Upper lobe of left lung (tissue), 6 donors: ENCODE measurements around the gene ID2. TPM values are rescaled to one million over a fixed set of nuclear protein-coding genes. Genes with fewer than 3 reads are reported as not detected.

Experiments
- ATAC-seq, 2 donors: fragments of 200-7000 bp; cut with Tn5 transposase; one replicate each; pipeline ENCODE4 v1.9.1; 2022; ENCODE audit warnings: mild to moderate bottlenecking in 2 of 2, moderate library complexity in 2 of 2; ENCODE audit not compliant: low FRiP score in 2 of 2
- DNase-seq, 2 donors: peaks; one replicate each; pipeline ENCODE4 v3.0.0-alpha.2; 2019 to 2020
- H3K27ac ChIP-seq, 4 donors: fragments of 200-600 bp; sonication (generic); one replicate each; pipeline ENCODE4 v1.5.1; 2016 to 2019
- H3K27me3 ChIP-seq, 4 donors: fragments of 200-600 bp; sonication (generic); one replicate each; pipeline ENCODE4 v1.5.1; 2017 to 2019
- H3K36me3 ChIP-seq, 4 donors: fragments of 200-600 bp; sonication (generic); one replicate each; pipeline ENCODE4 v1.5.1; 2016 to 2019
- H3K4me1 ChIP-seq, 4 donors: fragments of 200-600 bp; sonication (generic); one replicate each; pipeline ENCODE4 v1.5.1; 2018 to 2019
- H3K4me3 ChIP-seq, 4 donors: fragments of 200-600 bp; sonication (generic); one replicate each; pipeline ENCODE4 v1.5.1; 2017 to 2019; ENCODE audit warnings: mild to moderate bottlenecking in 2 of 4, moderate library complexity in 1 of 4
- H3K9me3 ChIP-seq, 4 donors: fragments of 200-600 bp; sonication (generic); one replicate each; pipeline ENCODE4 v1.5.1; 2018 to 2019
- EP300 ChIP-seq, 4 donors: sonication (generic); formaldehyde crosslinking; IDR thresholded peaks; one replicate each; pipeline ENCODE4 v1.5.1; 2017; ENCODE audit warnings: antibody characterized with exemption in 4 of 4, control low read depth in 2 of 4
- POLR2A ChIP-seq, 4 donors: fragments of 450-650 bp; IDR thresholded peaks; one replicate each; pipeline ENCODE4 v1.5.1; 2016 to 2017; ENCODE audit warnings: antibody characterized with exemption in 4 of 4, mild to moderate bottlenecking in 2 of 4
- POLR2AphosphoS5 ChIP-seq, 2 donors: sonication (generic); formaldehyde crosslinking; IDR thresholded peaks; one replicate each; pipeline ENCODE4 v1.5.1; 2017; ENCODE audit warnings: antibody characterized with exemption in 2 of 2
- WGBS, 2 donors: methylation state at CpG; one replicate each; pipeline ENCODE4 v1.1.5; 2017 to 2018; 5-methylcytosine and 5-hydroxymethylcytosine counted together
- total RNA-seq, 6 donors: library from RNA; depleted of rRNA in 4 of 6; stranded (reverse); fragments of >200 nt in 4 of 6; gene quantifications; one replicate each; pipeline versions ENCODE4 v1.1.0 to v1.2.1, GENCODE V29; 2016 to 2021
- TF ChIP-seq, protein P1 (sequence below), 6 experiments: fragments of 450-650 bp in 4 of 6; fragments of 200-600 bp in 2 of 6; sonication (generic) in 2 of 6; IDR thresholded peaks; one replicate each; pipeline ENCODE4 v1.5.1; 2016 to 2019; ENCODE audit warnings: antibody characterized with exemption in 6 of 6
- donor health status: DM: no; HTN: no; CAD: no; lungs with moderate emphysema.
- donor health status: DM: no; HTN: yes; CAD: no; lungs with severe emphysema.

The ID2 gene
- total RNA-seq, 6 donors from 2014 or later = 85.4 to 175 (median 110) TPM

DNA sequence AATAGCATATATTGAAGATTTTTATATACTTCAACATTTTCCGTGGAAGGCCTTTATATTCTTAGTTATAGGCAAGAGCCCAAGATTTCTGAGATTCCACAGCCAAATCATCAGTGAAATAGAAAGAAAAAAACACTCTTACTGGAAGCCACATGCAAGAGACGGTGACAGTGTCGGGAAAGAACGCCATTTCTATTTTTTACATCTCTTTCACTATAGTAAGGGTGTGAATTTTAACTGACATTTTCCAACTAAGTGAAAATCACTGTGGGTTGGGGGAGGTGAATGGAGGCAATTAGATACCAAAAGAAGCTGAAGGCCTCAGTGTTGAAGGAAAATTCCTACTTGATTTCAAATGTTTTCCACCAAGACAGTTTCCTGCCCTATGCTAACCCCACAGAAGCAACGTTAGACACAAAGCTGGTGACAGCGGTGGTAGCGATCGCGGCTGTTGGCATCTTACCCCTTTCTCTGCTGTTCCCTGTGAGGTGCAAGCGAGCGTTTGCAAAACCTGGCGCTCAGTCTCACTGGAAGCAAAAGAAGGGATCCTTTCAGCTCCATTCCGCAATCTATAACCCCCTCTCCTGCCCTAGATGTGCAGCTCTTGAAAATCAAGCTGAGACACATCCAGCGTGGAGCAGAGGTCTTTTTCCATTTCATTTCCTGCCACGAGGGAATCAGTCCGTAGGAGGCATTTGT is 20.0 kb downstream of the ID2 start:
- TF ChIP-seq POLR2A (IDR thresholded peaks at IDR 0.05) (no peak), EP300 (IDR thresholded peaks at IDR 0.05) (no peak), POLR2AphosphoS5 (IDR thresholded peaks at IDR 0.05) (no peak)
- TF ChIP-seq, protein P1, sequence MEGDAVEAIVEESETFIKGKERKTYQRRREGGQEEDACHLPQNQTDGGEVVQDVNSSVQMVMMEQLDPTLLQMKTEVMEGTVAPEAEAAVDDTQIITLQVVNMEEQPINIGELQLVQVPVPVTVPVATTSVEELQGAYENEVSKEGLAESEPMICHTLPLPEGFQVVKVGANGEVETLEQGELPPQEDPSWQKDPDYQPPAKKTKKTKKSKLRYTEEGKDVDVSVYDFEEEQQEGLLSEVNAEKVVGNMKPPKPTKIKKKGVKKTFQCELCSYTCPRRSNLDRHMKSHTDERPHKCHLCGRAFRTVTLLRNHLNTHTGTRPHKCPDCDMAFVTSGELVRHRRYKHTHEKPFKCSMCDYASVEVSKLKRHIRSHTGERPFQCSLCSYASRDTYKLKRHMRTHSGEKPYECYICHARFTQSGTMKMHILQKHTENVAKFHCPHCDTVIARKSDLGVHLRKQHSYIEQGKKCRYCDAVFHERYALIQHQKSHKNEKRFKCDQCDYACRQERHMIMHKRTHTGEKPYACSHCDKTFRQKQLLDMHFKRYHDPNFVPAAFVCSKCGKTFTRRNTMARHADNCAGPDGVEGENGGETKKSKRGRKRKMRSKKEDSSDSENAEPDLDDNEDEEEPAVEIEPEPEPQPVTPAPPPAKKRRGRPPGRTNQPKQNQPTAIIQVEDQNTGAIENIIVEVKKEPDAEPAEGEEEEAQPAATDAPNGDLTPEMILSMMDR (IDR thresholded peaks at IDR 0.05) = no peak
- Histone ChIP-seq H3K9me3 (no peaks in the 10 kb centered on the region), H3K27me3 (no peaks in the 10 kb centered on the region), H3K36me3 (no peaks in the 10 kb centered on the region), H3K4me1 (no peaks in the 10 kb centered on the region), H3K27ac (no peak overlapping the region), H3K4me3 (no peak overlapping the region)
- no peak for DNase-seq
- no peak for ATAC-seq
- WGBS, 2 donors = 83 to 84% methylated on average over 16 of the region's 16 CpGs

DNA sequence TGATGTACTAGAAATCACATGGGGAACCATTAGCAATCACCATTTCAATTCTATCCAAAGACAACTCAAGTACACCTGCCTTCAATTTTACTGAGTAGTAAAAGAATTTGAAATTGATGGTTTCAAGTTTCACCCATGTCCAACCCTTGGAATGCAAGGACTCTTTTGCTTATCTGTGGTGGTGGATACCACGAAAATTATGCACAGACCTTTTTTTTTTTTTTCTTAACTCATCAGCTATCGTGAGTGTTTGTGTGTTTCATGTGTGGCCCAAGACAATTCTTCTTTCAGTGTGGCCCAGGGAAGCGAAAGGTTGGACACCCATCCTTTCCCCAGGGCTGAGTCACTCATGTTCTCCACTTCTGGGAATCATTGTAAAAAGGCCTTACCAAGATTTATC is 23.1 kb downstream of the ID2 start:
- H3K36me3 ChIP-seq = no peaks in the 10 kb centered on the region
- no peaks in the 10 kb centered on the region for H3K27me3 ChIP-seq
- no peaks in the 10 kb centered on the region for H3K4me1 ChIP-seq
- no peaks in the 10 kb centered on the region for H3K9me3 ChIP-seq
- DNase-seq (no peak), ATAC-seq (no peak)
- 70 to 74% methylated on average over 3 of the region's 3 CpGs for WGBS, 2 donors
- H3K4me3 ChIP-seq = no peak overlapping the region
- no peak for TF ChIP-seq POLR2A (IDR thresholded peaks at IDR 0.05)
- no peak for TF ChIP-seq EP300 (IDR thresholded peaks at IDR 0.05)
- TF ChIP-seq POLR2AphosphoS5 (IDR thresholded peaks at IDR 0.05) = no peak
- TF ChIP-seq, protein P1 (IDR thresholded peaks at IDR 0.05) = no peak
- H3K27ac ChIP-seq = no peak overlapping the region

- Histone ChIP-seq H3K27ac (no peak overlapping the region), H3K9me3 (no peaks in the 10 kb centered on the region), H3K36me3 (no peaks in the 10 kb centered on the region), H3K27me3 (no peaks in the 10 kb centered on the region), H3K4me1 (no peaks in the 10 kb centered on the region), H3K4me3 (no peak overlapping the region)
- TF ChIP-seq POLR2AphosphoS5 (IDR thresholded peaks at IDR 0.05) = no peak
- TF ChIP-seq, protein P1 (IDR thresholded peaks at IDR 0.05) = no peak
- TF ChIP-seq POLR2A (IDR thresholded peaks at IDR 0.05) = no peak
- 88 to 91% methylated on average over 14 of the region's 14 CpGs for WGBS, 2 donors
- no peak for DNase-seq
- ATAC-seq = no peak
These were observed 27.8 kb downstream of the ID2 start for GRCh38 chr2:8709611-8710010.

- no peaks in the 10 kb centered on the region for H3K4me1 ChIP-seq
- H3K36me3 ChIP-seq = no peaks in the 10 kb centered on the region
- DNase-seq (no peak), ATAC-seq (no peak)
- TF ChIP-seq, protein P1 (IDR thresholded peaks at IDR 0.05) = no peak
- TF ChIP-seq POLR2AphosphoS5 (IDR thresholded peaks at IDR 0.05) (no peak), POLR2A (IDR thresholded peaks at IDR 0.05) (no peak), EP300 (IDR thresholded peaks at IDR 0.05) (no peak)
- H3K4me3 ChIP-seq = no peak overlapping the region
- 71% methylated on average over 3 of the region's 3 CpGs for WGBS, 2 donors
- H3K27ac ChIP-seq = no peak overlapping the region
- H3K27me3 ChIP-seq = no peaks in the 10 kb centered on the region
- no peaks in the 10 kb centered on the region for H3K9me3 ChIP-seq
These were observed 29.1 kb downstream of the ID2 start for GRCh38 chr2:8710951-8711350.

DNA sequence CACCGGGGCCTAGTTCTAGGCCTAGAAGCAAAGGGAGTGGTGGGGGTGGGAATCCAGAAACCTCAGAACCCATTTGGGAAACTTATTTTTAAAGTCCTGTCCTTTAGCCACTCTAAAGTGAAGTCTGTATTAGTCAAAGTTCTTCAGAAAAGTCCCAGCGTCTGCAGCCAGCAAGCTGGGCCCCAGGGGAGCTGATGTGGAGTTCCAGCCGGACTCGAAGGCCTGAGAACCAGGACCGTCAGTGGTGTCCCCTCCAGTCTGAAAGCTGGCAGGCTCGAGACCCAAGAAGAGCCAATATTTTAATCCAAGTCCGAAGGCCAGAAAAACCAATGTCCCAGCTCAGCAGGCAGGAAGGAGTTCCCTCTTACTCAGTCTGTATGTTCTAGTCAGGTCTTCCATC is 32.4 kb downstream of the ID2 start:
- ATAC-seq (no peak), DNase-seq (no peak)
- no peaks in the 10 kb centered on the region for H3K4me1 ChIP-seq
- no peaks in the 10 kb centered on the region for H3K27me3 ChIP-seq
- WGBS, 2 donors = 83 to 92% methylated on average over 7 of the region's 7 CpGs
- no peak overlapping the region for H3K27ac ChIP-seq
- no peak overlapping the region for H3K4me3 ChIP-seq
- H3K9me3 ChIP-seq = no peaks in the 10 kb centered on the region
- no peaks in the 10 kb centered on the region for H3K36me3 ChIP-seq
- TF ChIP-seq, protein P1 (IDR thresholded peaks at IDR 0.05) = no peak
- TF ChIP-seq POLR2AphosphoS5 (IDR thresholded peaks at IDR 0.05) (no peak), EP300 (IDR thresholded peaks at IDR 0.05) (no peak), POLR2A (IDR thresholded peaks at IDR 0.05) (no peak)
